Amygdala (tissue), 56 donors: ENCODE measurements around the gene USP19.

Experiments used
- DNase-seq, 56 donors: peaks; one replicate each; lab custom pipeline; 2025; lab: John Stamatoyannopoulos, UW

Gene USP19

GRCh38 chr3:49135499-49135898 is 14.9 kb upstream of the USP19 start:
- no peak for DNase-seq

- DNase-seq: no peak
Observed at GRCh38 chr3:49134471-49135265, 14.0 kb upstream of the USP19 start.

DNA sequence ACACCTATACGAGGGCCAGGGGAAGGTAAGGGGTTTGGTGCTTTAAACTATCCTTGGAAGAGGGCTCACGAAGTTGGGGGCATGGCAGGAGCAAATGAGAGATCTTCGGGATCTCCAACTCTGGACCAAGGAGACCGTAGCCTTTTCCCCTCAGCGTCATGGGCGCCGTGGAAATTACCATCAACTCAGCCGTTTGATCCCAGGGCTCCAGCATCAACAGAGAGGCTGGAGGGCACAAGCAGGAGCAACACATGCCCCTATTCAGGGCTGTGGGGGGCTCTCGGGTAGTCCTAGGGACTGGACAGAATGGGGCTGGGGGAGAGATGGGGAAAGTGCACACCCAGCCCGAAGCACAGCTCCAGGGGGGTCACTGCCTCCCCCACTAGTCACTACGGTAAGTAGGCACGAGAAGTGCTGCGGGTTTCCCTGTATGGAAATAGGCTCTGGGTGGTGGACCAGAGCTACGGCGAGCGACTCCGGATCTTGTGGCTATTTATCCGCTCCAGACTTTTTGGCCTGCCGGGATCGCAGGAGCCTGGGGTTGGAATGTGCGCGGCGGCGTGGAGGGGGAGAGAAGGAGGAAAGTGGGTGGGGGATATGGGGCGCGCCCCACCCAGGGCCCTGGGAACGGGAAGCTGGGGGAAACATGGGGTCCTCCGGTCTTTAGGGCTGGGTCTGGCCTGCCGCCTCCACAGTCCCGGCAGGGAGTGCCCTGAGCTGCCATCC is 12.8 kb upstream of the USP19 start:
- DNase-seq: peak in 54 of 56 donors; percentile 18 to 83 (median 55)

- peak in 42 of 56 donors; percentile 7 to 68 (median 36) for DNase-seq
Observed at GRCh38 chr3:49132437-49133225, 12.0 kb upstream of the USP19 start, which contains the start of gene LAMB2. Gene LAMB2 (minus strand): TSS chr3:49133050. CDS start chr3:49132867, 183 bp downstream.

DNA sequence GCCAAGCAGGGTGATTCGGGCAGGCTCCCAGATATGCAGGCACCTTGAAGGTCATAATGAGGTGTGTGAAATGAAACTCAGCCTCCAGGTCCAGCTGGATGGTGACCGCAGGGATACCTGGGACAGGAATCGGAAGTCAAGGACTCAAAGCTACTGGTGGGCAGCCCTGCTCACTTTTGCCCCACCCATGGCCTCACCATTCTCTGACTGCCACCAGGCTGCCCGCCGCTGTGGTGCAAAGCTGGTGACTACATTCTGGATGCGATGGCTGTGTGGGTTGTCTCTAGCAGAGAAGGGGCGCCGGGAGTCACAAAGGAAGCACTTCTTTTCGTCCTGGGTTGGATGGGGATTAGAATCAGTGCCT is 11.4 kb upstream of the USP19 start:
- no peak for DNase-seq

- DNase-seq: no peak
Observed at GRCh38 chr3:49131576-49131975, 11.0 kb upstream of the USP19 start.

DNA sequence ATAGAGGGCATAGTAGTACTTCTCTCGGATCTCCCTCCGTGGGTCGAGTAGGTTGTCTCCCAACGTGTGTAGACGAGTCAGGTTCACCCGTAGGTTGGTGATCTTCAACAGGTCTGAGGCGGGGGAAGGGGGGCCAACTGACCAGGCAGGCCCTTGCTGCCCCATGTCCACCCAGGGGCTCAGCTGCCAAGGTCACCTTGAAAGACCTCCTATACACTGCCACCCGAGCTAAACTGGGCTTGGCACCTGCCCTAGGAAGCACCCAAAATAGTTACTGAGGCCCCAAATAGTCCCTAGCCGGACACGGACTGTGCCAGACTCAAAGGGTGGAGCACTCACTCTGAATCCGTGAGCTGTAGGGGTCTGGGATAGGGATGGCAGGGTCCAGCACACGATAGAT is 10.4 kb upstream of the USP19 start:
- DNase-seq: no peak

DNA sequence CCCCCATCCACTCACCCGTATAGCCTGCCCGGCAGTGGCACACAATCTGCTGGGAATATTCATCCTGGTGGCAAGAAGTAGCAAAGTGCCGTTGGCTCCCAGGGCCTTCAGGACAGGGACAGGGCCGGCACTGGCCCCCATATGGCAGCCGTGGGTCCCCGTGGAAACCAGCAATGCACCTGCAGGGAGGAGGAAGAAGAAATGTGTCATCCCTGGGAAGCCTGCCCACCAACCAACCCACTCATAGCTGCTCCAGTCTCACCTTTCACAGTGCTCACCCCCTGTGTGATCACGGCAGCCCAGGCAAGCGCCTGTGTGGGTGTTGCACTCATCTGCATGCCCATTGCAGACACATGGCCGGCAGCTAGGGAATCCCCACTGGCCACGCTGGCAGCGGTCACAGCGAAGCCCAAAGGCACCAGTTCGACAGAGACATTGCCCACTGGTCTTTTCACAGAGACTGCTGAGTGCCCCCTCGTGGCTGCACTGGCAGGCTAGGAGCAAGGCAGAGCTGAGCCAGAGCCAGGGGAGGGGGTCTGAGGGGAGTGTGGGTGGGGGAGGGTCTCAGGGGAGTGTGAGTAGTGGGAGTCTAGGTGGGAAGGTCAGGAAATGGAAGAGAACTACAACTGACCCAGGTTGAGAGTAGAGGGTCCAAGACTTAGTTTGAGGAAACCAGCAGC is 4.5 kb upstream of the USP19 start:
- peak in 2 of 56 donors; percentile 13 to 21 for DNase-seq

GRCh38 chr3:49124203-49124602 is 3.6 kb upstream of the USP19 start:
- DNase-seq: no peak

- DNase-seq: no peak
Observed at GRCh38 chr3:49123687-49124086, 3.1 kb upstream of the USP19 start.

DNA sequence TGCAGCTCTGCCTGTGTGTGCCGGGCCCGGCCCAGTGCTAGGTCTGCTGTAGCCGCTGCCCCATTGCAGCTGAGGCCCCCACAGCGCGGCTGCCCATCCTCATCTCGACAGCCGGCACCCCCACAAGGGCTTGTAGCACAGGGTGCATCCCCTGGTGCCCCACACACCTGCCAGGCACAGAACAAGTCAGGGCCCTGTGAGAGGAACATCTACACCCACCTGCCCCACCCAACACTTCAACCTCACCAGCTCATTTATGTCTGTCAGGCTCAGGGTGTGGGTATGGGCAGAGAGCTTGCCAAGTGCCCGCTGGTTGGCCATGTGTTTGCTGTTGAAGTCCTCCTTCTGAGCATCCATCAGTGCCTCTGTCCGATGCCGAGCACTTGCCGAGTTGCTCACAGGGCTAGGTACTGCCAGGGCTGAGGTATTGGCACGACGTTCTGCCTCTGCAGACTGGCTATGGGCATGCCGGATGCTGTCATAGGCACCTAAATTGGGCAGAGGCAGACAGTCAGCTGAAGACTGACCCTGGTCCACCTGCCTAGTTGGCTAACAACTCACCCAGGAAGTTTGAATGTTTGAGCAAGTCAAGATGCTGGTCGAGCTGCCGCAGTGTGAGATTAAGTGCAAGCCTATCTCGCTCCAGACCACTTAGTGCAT is 2.4 kb upstream of the USP19 start:
- DNase-seq: no peak

- no peak for DNase-seq
Observed at GRCh38 chr3:49122451-49122850, 1.8 kb upstream of the USP19 start.

DNA sequence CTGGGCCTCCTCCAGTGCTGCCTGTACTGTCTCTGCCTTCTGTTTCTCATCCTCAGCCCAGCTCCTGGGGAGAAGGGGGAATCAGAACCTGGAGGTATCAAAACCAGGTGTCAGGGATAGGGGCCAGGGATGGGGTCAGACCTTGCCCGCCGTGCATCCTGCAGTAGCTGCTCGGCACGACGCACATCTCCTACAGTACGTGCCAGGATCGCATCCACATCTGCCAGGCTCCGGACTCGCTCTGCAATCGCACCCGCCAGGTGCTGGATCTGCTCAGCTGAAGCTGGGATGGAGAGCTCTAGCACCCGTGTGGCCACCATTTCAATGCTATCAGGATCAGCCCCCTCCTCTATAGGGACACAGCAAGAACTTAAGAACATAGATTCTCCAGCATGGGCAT is 1.4 kb upstream of the USP19 start:
- DNase-seq: no peak

- peak in 1 of 56 donors; percentile 66 for DNase-seq
Observed at GRCh38 chr3:49121132-49121736, 611 bp upstream of the USP19 start.

DNA sequence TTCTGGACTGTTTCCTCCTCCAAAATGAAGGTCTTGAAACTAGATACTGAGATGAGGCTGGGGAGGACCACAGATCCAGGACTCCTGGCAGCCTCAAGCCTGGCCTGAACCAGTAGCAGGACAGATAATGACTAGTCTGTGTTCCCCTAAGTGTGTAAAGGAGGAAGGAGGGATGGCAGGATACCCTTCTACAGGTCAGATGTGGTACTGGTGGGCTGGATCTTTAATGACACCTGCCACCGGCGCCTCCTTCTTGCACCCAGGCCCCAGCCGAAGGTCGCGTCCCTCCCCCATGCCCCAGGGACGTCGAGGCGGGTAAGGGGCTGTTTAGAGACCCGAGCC is 556 bp downstream of the USP19 start:
- DNase-seq: no peak

DNA sequence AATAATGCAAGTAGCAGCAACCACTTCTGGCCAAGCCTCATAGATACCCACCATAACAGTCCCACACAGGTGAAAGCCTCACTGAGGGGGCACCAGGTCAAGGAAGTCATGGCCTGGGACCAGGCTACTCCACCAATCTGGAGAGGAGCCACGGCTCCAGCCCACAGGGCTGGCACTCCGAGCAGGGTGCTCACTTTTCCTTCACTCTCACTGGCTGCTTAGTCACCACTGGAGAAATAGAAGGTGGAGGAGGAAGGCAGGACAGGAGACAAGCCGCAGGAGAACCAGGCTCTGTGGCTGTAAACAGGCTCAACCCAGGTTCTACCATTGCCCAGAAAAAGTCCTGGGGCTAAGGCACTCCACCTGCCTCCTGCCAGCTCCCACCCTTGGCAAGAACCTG is 1.2 kb downstream of the USP19 start:
- no peak for DNase-seq

DNA sequence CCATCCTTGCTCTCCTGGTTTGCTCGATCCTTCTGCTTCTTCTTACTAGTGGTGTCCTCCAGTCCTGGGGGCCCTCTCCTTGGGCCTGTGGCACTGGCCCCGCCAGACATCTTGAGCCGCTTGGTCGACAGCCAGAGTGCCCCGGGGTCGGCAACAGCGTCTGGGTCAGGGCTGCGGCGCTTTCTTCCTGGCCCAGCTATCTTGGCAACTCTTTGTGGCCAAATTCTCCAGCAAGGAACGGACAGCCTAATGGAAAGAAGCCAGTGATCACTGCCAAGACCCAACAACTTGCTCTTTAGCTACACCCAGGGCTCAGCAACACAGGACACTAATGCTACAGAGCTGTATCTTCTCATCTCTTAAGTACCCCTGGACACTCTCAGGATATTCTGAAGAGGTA is 1.6 kb downstream of the USP19 start:
- DNase-seq: peak in 7 of 56 donors; percentile 5 to 26 (median 10)

DNA sequence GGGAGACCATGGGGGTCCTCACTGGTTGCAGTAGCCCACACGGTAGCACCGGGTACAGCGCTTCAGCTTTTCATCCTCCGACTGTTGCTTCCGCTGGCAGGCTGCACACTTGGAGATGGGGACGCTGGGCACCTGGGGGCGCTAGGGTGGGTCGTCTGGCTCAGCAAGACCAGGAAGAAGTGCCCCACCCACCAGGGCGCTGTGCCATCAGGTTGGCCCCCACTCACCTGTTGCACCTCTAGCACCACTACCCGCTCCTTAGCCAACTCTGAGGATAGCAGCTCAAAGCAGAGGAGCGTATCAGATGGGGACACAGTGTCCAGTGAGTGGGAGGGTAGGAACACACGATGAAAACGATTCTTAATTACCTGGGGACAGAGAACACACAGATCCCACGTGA is 8.4 kb downstream of the USP19 start:
- no peak for DNase-seq

GRCh38 chr3:49111347-49111746 is 9.3 kb downstream of the USP19 start:
- DNase-seq: no peak

GRCh38 chr3:49110780-49111179 is 9.8 kb downstream of the USP19 start:
- no peak for DNase-seq
